Transverse colon (tissue), 4 donors: ENCODE data around the gene TSACC. TPM values are rescaled to one million over a fixed set of nuclear protein-coding genes. Genes with fewer than 3 reads are reported as not detected.
"Not testable (repeated sequence)": the region's sequence is repeated elsewhere in the genome, so short reads cannot be mapped to it uniquely, and the experiment has no call there.

Experiments used
- DNase-seq: peaks from one replicate; pipeline ENCODE4 v3.0.0-alpha.2; 2019
- H3K27ac ChIP-seq, 4 donors: fragments of 200-600 bp; sonication (generic); 2 replicates each; pipeline ENCODE4 v1.5.1; 2016 to 2018; ENCODE audit warnings: inconsistent platforms in 4 of 4
- H3K27me3 ChIP-seq: fragments of 200-600 bp; sonication (generic); 2 replicates; pipeline ENCODE4 v1.5.1; 2017; ENCODE audit warnings: inconsistent platforms
- H3K36me3 ChIP-seq, 4 donors: fragments of 200-600 bp; sonication (generic); 2 replicates each; pipeline ENCODE4 v1.5.1; 2017 to 2019; ENCODE audit warnings: inconsistent platforms in 4 of 4
- H3K4me1 ChIP-seq, 4 donors: fragments of 200-600 bp; sonication (generic); 2 replicates each; pipeline ENCODE4 v1.5.1; 2017 to 2020; ENCODE audit warnings: inconsistent platforms in 4 of 4
- H3K4me3 ChIP-seq, 4 donors: fragments of 200-600 bp; sonication (generic); 1 replicate in 1 of 4; 2 replicates in 3 of 4; pipeline versions ENCODE4 v1.5.1 to v1.6.1; 2017 to 2019; ENCODE audit warnings: inconsistent platforms in 4 of 4
- H3K9me3 ChIP-seq, 2 donors: fragments of 200-600 bp; sonication (generic); 2 replicates each; pipeline ENCODE4 v1.5.1; 2017 to 2019; ENCODE audit warnings: inconsistent platforms in 2 of 2
- CTCF ChIP-seq, 5 experiments: fragments of 200-600 bp in 3 of 5; fragments of 450-650 bp in 2 of 5; sonication (generic) in 3 of 5; IDR thresholded peaks; 1 replicate in 2 of 5; 2 replicates in 3 of 5; pipeline ENCODE4 v1.5.1; 2016 to 2017; ENCODE audit warnings: antibody characterized with exemption in 5 of 5, inconsistent platforms in 3 of 5, mild to moderate bottlenecking in 2 of 5, moderate library complexity in 1 of 5
- EP300 ChIP-seq: sonication (generic); formaldehyde crosslinking; IDR thresholded peaks from one replicate; pipeline ENCODE4 v1.6.1; 2017; ENCODE audit warnings: antibody characterized with exemption, low read depth
- POLR2A ChIP-seq: fragments of 450-650 bp; IDR thresholded peaks from one replicate; pipeline ENCODE4 v1.6.1; 2016; ENCODE audit warnings: antibody characterized with exemption, mild to moderate bottlenecking, moderate library complexity
- POLR2AphosphoS5 ChIP-seq, 3 donors: sonication (generic); formaldehyde crosslinking; IDR thresholded peaks; one replicate each; pipeline ENCODE4 v1.6.1; 2016; ENCODE audit warnings: antibody characterized with exemption in 3 of 3
- WGBS, 2 donors: methylation state at CpG; one replicate each; pipeline ENCODE4 v1.1.5; 2018; ENCODE audit warnings: low coverage in 1 of 2; 5-methylcytosine and 5-hydroxymethylcytosine counted together
- in situ Hi-C, 4 donors: fragments of 200-750 bp; cut with MboI; loops; one replicate each; pipeline versions ENCODE4 v1.15.0 to v1.15.1; 2017; ENCODE audit warnings: low sequenced_read_pairs in 3 of 4, low pct_ligation_motif_present in 1 of 4, low pct_unique_long_range_greater_than_20kb in 1 of 4
- intact Hi-C: fragments of 100-400 bp; cut with DNase I; formaldehyde crosslinking; loops from one replicate; pipeline ENCODE4 v1.15.1; 2023; ENCODE audit warnings: low total_unique reads
- total RNA-seq, 4 donors: library from RNA; depleted of rRNA; stranded (reverse); fragments of >200 nt; gene quantifications; one replicate each; pipeline ENCODE4 v1.1.0, GENCODE V29; 2016

TSACC gene
- total RNA-seq, 4 donors from 2014 or later = not detected

GRCh38 chr1:156337052-156337887 is 1.1 kb upstream of the TSACC start:
- intact Hi-C loops = no loop called here

GRCh38 chr1:156337888-156338179 is 492 bp upstream of the TSACC start:
- no peak for DNase-seq
- no peaks in the 10 kb centered on the region for H3K27me3 ChIP-seq
- peaks cover 0 to 19% (median 8%) of the 10 kb centered on the region in 4 donors for H3K36me3 ChIP-seq
- no peaks in the 10 kb centered on the region for H3K9me3 ChIP-seq
- intact Hi-C loops (no loop called here), in situ Hi-C loops (no loop called here)
- 0% methylated on average over 8 to 14 of the region's 14 CpGs for WGBS, 2 donors
- H3K4me1 ChIP-seq = peaks cover 13 to 21% (median 19%) of the 10 kb centered on the region in 4 donors
- peak overlapping the region; percentile 86 to 92 (median 90) for H3K27ac ChIP-seq
- H3K4me3 ChIP-seq = peak overlapping the region; percentile 65 to 99 (median 89)
- TF ChIP-seq CTCF (IDR thresholded peaks at IDR 0.05) (no peak), POLR2A (no peak), EP300 (no peak), POLR2AphosphoS5 (IDR thresholded peaks at IDR 0.05) (no peak)

More at GRCh38 chr1:156337052-156337887, 1.1 kb upstream of the TSACC start:
- in situ Hi-C loops = no loop called here
- DNase-seq = no peak
- Histone ChIP-seq H3K9me3 (no peaks in the 10 kb centered on the region), H3K4me3 (peak overlapping the region; percentile 65 to 99 (median 89)), H3K4me1 (peaks cover 13 to 21% (median 19%) of the 10 kb centered on the region in 4 donors), H3K36me3 (peaks cover 0 to 24% (median 13%) of the 10 kb centered on the region in 4 donors), H3K27ac (peak overlapping the region; percentile 86 to 92 (median 90)), H3K27me3 (no peaks in the 10 kb centered on the region)
- TF ChIP-seq POLR2AphosphoS5 (IDR thresholded peaks at IDR 0.05) (no peak), POLR2A (no peak)
- WGBS, 2 donors = 19 to 37% methylated on average over 21 to 34 of the region's 34 CpGs

GRCh38 chr1:156342166-156342955 is 4.0 kb downstream of the TSACC start:
- no peak for DNase-seq
- TF ChIP-seq EP300 (no peak), CTCF (IDR thresholded peaks at IDR 0.05) (no peak), POLR2AphosphoS5 (IDR thresholded peaks at IDR 0.05) (no peak), POLR2A (no peak)
- in situ Hi-C loops = no loop called here
- Histone ChIP-seq H3K4me3 (no peak overlapping the region), H3K36me3 (no peaks in the 10 kb centered on the region), H3K27me3 (no peaks in the 10 kb centered on the region), H3K4me1 (peaks cover 0 to 1% (median under 1%) of the 10 kb centered on the region in 4 donors), H3K27ac (no peak overlapping the region), H3K9me3 (no peaks in the 10 kb centered on the region)
- 84 to 100% methylated on average over 1 of the region's 1 CpG for WGBS, 2 donors
- intact Hi-C loops = no loop called here

- H3K4me3 ChIP-seq = no peak overlapping the region
- intact Hi-C loops (no loop called here), in situ Hi-C loops (no loop called here)
- H3K27me3 ChIP-seq = no peaks in the 10 kb centered on the region
- no peaks in the 10 kb centered on the region for H3K9me3 ChIP-seq
- H3K27ac ChIP-seq = no peak overlapping the region
- no peaks in the 10 kb centered on the region for H3K36me3 ChIP-seq
- DNase-seq = no peak
- H3K4me1 ChIP-seq = no peaks in the 10 kb centered on the region
- WGBS, 2 donors = 82 to 89% methylated on average over 1 to 3 of the region's 3 CpGs
- TF ChIP-seq POLR2A (no peak), EP300 (no peak), POLR2AphosphoS5 (IDR thresholded peaks at IDR 0.05) (no peak), CTCF (IDR thresholded peaks at IDR 0.05) (no peak)
These were observed 6.1 kb downstream of the TSACC start for GRCh38 chr1:156344409-156344808.

GRCh38 chr1:156346035-156346434 is 7.7 kb downstream of the TSACC start:
- DNase-seq, H3K27ac ChIP-seq, H3K4me1 ChIP-seq, H3K36me3 ChIP-seq, in situ Hi-C loops, H3K27me3 ChIP-seq, H3K9me3 ChIP-seq, H3K4me3 ChIP-seq, intact Hi-C loops: not testable (repeated sequence)
- 92% methylated on average over 2 of the region's 2 CpGs; no CpG with 5 or more reads in 1 of the 2 donors for WGBS, 2 donors
